Astrocyte of the cerebellum (primary cell): ENCODE results near the gene PDZRN3.

ENCODE experiments used
- DNase-seq: peaks from one replicate; pipeline ENCODE4 v3.0.0-alpha.2; 2011; ENCODE audit warnings: low read depth
- H3K4me3 ChIP-seq: 2 replicates; pipeline ENCODE4 v1.5.1; 2011; ENCODE audit warnings: mild to moderate bottlenecking, low read depth, low read length, moderate library complexity
- in situ Hi-C: cut with HindIII; loops from 2 replicates; pipeline ENCODE4 v1.10.0; 2017; ENCODE audit warnings: low sequenced_read_pairs
- TF ChIP-seq, protein P1 (sequence below): IDR thresholded peaks from 2 replicates; pipeline ENCODE4 v1.5.1; 2012; ENCODE audit warnings: low read length, low read depth, moderate library complexity, mild to moderate bottlenecking; ENCODE audit errors: missing control alignments

The PDZRN3 gene

DNA sequence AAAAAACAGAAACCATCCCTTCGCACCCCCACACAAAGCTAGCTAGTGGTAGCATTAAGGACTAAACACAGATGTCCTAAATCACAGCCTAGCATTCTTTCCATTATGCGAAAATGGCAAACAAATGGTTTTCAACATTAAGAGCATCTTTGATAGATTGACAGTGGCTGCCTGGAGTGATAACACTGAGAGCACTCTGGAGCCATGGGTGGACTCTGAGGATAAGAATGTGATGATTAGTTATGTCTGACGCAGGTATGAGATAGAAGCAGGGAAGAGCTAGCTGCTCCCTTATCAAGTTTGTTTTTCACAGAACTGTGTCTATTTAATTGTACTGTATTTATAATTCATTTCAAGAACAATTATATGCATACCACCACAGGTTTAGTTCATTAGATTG, 142.9 kb downstream of the PDZRN3 start:
- in situ Hi-C loops, result no loop called here
- DNase-seq, result no peak
- no peak overlapping the region for H3K4me3 ChIP-seq
- TF ChIP-seq, protein P1, sequence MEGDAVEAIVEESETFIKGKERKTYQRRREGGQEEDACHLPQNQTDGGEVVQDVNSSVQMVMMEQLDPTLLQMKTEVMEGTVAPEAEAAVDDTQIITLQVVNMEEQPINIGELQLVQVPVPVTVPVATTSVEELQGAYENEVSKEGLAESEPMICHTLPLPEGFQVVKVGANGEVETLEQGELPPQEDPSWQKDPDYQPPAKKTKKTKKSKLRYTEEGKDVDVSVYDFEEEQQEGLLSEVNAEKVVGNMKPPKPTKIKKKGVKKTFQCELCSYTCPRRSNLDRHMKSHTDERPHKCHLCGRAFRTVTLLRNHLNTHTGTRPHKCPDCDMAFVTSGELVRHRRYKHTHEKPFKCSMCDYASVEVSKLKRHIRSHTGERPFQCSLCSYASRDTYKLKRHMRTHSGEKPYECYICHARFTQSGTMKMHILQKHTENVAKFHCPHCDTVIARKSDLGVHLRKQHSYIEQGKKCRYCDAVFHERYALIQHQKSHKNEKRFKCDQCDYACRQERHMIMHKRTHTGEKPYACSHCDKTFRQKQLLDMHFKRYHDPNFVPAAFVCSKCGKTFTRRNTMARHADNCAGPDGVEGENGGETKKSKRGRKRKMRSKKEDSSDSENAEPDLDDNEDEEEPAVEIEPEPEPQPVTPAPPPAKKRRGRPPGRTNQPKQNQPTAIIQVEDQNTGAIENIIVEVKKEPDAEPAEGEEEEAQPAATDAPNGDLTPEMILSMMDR, result no peak

DNA sequence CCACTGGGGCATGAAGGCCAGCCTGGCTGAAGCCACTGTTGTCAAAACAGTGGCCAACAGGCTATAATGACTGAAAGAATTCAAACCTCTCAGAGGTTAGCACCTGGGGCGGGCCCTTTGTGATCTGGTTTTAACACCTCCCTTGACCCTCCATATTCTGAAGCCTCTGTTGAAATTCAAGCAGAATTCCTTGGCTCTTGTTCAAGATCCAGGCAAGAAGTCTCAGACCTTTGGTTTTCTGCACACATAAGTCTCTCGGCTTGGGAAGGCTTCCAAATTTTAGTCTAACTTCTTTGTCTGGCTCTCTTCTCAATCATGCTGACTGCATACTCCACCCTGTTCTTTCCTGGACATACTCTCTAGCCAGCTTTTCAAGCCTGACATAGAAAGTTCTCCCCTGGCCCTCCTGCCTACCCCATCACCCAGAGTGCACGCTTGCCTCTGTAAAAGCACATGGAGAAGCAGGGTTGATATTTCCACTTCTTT, 144.5 kb downstream of the PDZRN3 start:
- in situ Hi-C loops, result no loop called here
- TF ChIP-seq, protein P1, result no peak
- DNase-seq, result no peak
- H3K4me3 ChIP-seq, result no peak overlapping the region

DNA sequence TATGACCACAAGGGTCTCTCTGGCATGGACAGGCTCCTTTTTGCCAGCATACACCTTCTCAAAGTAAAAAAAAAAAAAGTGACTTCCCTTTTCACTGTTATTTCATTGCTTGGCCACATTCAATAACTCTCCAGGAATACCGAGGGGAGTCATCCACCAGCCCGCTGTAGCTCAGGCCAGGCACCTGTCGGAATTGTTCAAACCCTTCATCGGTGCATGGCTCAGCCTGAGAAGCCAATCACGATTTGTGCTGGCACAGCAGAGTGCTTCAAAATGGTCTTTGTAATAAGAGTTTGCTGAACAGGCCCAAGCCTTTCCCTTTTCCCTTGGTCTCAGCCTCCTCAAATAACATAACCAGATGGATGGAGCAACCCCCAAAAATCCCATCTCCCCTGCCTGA, 145.4 kb downstream of the PDZRN3 start:
- DNase-seq, result no peak
- no peak overlapping the region for H3K4me3 ChIP-seq
- TF ChIP-seq, protein P1, result no peak
- in situ Hi-C loops, result no loop called here

DNA sequence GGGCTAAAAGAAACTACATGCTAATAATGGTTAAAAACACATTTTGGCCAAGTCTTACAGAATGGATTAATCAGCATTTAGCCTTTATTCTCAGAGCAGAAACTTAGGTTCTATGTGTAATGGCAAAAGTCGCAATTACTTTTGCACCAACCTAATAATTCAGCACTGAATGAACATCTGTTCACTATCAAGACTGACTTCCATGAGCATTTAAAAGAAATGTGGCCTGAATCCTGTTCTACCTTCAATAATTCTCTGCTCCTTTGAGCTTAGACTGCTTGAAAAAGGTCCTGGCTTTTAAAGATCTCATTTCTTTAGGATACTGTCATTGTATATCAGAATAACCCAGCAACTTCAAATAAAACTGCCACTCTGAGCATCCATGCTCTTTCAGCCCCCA, 145.9 kb downstream of the PDZRN3 start:
- in situ Hi-C loops, result no loop called here
- no peak for DNase-seq
- TF ChIP-seq, protein P1, result no peak
- H3K4me3 ChIP-seq, result no peak overlapping the region

DNA sequence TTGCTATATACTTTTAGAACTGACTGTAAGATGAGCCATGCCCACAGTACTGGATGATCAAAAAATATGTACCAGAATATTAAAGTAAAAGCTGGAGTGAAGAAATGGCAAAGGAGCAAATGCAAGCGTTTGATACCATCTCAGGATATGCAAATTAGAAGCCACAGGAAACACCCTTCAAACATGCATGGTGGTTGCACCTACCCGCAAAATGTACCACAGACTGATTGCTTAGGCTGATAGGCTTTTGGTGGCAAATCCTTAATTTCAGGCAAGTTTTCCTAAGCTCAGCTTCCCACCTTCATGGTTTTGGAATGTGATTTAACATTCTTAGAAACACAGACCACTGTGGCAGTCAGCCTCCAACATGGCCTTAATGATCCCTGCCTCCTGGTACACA, 149.0 kb downstream of the PDZRN3 start:
- TF ChIP-seq, protein P1, result no peak
- H3K4me3 ChIP-seq, result no peak overlapping the region
- in situ Hi-C loops, result no loop called here
- no peak for DNase-seq

GRCh38 chr3:73475175-73475574, 149.6 kb downstream of the PDZRN3 start:
- in situ Hi-C loops, result no loop called here
- no peak for DNase-seq
- TF ChIP-seq, protein P1, result no peak
- no peak overlapping the region for H3K4me3 ChIP-seq

GRCh38 chr3:73474619-73475018, 150.1 kb downstream of the PDZRN3 start:
- no peak overlapping the region for H3K4me3 ChIP-seq
- no peak for DNase-seq
- in situ Hi-C loops, result no loop called here
- TF ChIP-seq, protein P1, result no peak
